Body of pancreas (tissue), 4 donors: ENCODE results near the gene SLC9A1.

Experiments
- CTCF ChIP-seq, 7 experiments: fragments of 450-650 bp in 4 of 7; fragments of 200-600 bp in 3 of 7; sonication (generic) in 3 of 7; IDR thresholded peaks; one replicate each; pipeline ENCODE4 v1.5.1; 2016 to 2019; ENCODE audit warnings: antibody characterized with exemption in 7 of 7
- POLR2A ChIP-seq, 3 donors: fragments of 450-650 bp; IDR thresholded peaks; one replicate each; pipeline ENCODE4 v1.6.1; 2016; ENCODE audit warnings: antibody characterized with exemption in 3 of 3, mild to moderate bottlenecking in 2 of 3

GRCh38 chr1:27149084-27149761 lies 5.7 kb downstream of the SLC9A1 start:
- TF ChIP-seq CTCF (IDR thresholded peaks at IDR 0.05) (no peak), POLR2A (IDR thresholded peaks at IDR 0.05) (no peak)
